ENCODE measurements around the gene PLCL1.
"Not testable (repeated sequence)": the region's sequence is repeated elsewhere in the genome, so short reads cannot be mapped to it uniquely, and the experiment has no call there.

PLCL1 gene

DNA sequence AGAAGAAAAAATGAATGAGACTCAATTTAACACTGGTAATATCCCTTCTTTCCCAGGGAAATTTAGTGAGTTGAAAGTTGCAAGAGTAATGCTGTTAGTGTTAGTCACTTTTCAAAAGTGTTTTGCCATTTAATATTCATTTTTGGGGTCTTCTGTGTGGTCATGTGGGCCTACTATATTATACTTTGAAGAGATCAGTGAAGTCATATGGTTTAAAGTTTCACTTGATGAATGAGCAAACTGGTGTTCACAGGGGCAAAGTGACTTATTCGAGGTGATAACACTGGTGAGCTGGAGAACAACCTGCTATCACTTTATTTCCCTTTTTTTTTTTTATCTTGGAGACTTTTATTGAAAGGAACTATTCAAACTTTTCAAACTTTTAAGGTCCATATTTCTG, 196.0 kb downstream of the PLCL1 start:
- DNase-seq (ENCODE audit: low spot score) = no peak

DNA sequence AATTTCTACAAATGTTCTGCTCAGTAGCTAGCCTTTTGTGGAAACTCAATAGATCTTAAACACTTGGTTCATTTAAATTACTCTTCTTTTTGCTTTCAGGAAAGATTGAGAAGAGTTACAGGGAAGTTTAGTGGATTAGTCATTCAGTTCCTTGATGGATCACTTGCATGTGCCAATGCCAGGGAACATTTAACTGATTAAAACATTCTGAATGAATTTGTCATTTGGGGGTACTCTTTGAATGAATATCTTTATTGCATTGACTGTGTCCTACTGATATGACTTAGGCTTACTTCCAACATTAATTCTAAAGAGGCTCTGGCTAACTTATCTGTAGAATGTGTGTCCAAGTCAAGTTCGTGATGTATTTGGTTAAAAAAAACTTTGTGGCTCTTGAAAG, 199.8 kb downstream of the PLCL1 start:
- peak; percentile 12 for DNase-seq (ENCODE audit: low spot score)

DNA sequence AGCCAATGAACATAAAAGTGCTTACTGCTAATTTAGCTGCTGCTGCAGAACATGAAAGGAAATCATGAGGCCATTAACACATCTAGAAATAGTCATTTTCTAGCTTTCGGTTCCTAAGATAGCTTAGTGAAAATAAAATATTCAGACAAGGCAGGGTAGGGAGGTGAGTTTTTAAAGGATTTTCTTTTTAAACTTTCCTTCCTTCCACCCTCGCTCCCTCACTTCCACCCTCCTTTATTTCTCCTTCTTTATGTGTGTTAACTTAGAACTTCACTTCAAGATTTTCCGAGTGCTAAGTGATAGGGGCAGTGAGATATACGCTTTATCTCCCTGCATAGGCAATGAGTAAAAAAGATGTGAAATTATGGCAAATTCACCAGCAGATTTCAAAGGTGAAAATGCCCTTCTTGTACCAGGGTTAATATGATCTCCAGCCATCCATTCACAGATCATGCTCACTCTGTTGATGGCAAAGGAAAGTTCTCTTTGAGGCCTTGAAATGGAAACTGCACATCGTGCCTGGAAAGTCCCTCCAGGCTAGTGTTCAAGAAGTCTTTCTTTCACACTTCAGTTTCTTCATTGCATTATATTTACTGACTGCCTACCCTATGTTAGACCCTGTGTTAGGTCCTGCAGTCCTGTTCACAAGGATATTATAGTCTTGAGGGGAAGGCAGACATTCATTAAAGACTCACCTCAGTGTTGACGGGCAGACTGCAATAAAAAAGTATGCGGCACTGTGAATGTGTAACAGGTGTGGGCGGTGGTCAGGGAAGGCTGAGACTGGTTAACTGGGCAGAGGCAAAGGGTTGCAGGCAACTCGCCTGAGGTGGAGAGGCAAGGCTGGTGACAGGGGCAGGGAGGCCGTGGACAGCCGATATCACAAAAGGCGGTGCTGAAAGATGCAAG, 200.8 kb downstream of the PLCL1 start:
- no peak for DNase-seq (ENCODE audit: low spot score)

- no peak for DNase-seq (ENCODE audit: low spot score)
Measured at GRCh38 chr2:198006733-198007132, 202.3 kb downstream of the PLCL1 start.

GRCh38 chr2:198008230-198008629, 203.8 kb downstream of the PLCL1 start:
- DNase-seq (ENCODE audit: low spot score) = no peak

DNA sequence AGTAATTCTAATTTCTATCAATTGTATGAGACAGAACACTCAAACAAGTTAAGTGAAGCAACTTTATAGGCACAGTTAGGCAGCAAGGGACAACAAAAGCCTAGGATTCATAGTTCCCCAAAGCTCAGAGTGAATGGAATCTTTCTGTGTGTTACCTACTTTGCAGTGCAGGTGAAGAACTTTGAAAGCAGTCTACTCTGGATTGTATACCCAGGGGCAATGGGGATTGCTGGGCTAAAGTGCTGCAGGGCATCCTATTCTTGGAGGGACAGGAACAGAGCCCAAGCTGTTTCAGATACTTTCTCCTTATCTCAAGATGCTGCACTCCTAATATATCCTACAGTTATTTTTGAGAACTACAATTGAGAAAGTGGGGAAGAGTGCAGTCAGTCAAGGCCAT, 207.6 kb downstream of the PLCL1 start:
- no peak for DNase-seq (ENCODE audit: low spot score)

- no peak for DNase-seq (ENCODE audit: low spot score)
Measured at GRCh38 chr2:198016243-198016642, 211.8 kb downstream of the PLCL1 start.

- DNase-seq (ENCODE audit: low spot score) = no peak
Measured at GRCh38 chr2:198017068-198017467, 212.7 kb downstream of the PLCL1 start.

DNA sequence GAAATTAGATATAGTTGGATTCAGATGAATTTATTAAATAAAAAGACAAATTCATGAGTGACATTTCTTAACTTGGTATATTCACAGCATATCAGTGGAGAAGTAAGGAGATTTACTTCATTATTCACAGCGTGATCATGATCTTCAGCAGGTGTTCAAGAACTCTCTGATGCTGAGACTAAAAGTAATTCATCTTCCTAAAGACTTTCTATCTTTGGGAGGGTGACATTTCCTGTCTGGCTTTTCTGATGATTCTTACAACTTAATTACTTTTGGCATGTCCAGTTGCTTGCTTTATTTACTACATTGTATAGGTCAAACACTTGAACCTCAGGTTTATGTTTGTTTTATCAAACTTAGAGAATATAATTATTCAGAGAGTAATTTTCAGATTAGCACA, 224.6 kb downstream of the PLCL1 start:
- no peak for DNase-seq (ENCODE audit: low spot score)

GRCh38 chr2:198029576-198029975, 225.2 kb downstream of the PLCL1 start:
- not testable (repeated sequence) for DNase-seq (ENCODE audit: low spot score)

DNA sequence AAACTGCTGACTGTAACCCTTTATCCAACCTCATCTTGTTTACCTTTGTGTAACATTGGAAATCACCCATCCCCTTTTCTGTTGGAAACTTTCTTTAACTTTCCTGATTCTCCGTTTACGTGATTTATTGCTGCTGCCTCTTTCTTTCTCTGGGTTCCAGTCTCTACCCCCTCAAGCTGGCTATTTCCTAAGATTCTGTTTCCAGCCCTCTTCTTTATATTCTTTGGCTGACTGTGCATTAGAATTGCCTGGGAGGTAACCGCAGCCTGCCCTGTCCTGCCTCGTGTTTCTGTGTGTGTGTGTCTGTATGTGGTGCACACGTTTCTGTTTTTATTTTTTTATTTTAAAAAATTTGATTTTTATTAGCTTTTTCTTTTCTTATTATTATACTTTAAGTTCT, 229.2 kb downstream of the PLCL1 start:
- no peak for DNase-seq (ENCODE audit: low spot score)

DNA sequence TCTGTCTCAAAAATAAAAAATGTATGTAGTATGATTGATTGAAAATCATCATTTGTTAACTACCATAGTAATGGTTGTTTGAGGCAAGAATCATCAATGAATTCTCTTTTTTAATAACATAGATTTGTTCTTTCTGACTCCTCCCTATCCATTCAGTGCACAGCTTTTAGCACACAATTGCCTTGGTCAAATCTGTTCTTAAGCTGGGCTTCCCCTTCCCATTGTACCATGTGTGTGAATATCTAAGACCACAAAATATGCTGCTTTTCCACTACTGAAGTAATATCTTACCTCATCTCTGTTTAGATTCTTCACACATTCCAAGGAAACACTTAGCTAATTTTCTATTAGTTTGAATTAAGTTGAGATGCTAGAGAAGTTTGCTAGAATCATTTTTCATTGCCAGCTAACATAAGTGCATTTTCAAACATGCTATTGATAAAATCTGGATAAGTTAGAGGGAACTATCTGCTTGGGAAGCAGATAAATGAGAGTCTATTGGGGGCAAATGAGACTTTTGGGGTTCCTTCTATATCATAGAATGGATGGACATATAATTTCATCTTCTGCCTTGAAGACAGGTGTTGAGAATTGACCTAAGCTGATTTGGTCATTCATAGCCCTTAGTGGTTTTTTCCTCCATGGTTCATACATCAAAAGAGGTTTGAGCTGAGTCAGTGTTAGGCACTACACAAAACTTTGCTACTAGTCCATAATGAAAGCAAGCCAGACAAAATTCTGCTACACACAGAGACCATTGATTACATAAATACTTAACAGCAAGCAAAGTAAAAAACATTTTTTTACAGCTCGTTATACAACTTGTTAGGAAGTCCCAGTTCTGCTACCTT, 231.9 kb downstream of the PLCL1 start:
- no peak for DNase-seq (ENCODE audit: low spot score)

DNA sequence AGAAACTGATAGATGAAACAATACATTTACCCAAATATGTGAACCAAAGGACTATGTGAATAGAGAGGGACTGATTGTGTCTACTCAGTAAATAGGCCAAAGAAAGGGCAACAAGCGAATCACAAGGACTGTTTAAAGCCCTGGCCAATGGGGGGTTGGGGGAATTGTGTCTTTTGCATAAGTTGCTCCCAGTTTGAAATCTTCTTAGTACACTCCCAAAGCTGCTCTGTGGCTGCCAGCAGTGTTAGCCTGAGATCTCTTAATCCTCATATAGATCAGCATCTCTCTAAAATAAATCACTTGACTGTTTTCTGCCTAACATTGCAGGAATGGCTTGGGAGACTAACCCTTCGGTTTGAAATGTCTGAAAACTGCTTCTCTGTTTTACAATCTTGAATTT, 236.4 kb downstream of the PLCL1 start:
- DNase-seq (ENCODE audit: low spot score) = no peak

DNA sequence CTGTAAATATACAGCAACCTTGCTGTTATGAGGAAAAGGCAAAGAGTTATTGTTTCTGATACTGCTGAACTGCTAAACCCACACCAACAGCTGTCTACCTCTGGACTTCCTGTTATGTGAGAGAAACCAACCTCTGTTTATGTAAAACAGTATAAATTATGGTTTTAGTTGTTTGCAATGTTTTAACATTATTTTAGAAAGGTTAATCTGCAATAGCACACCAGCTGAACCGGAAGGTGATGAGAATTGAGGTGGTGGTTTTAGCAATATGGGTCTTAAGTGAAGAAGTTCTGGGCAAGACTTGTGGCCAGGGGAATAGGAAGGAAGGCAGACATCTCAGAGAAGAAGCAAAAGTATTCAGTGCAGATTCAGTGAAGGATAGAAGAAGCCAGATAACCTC, 237.8 kb downstream of the PLCL1 start:
- DNase-seq (ENCODE audit: low spot score) = no peak

- DNase-seq (ENCODE audit: low spot score) = no peak
Measured at GRCh38 chr2:198044777-198045176, 240.4 kb downstream of the PLCL1 start.

- DNase-seq (ENCODE audit: low spot score) = no peak
Measured at GRCh38 chr2:198045227-198045626, 240.8 kb downstream of the PLCL1 start.

- no peak for DNase-seq (ENCODE audit: low spot score)
Measured at GRCh38 chr2:198052741-198053140, 248.3 kb downstream of the PLCL1 start.

DNA sequence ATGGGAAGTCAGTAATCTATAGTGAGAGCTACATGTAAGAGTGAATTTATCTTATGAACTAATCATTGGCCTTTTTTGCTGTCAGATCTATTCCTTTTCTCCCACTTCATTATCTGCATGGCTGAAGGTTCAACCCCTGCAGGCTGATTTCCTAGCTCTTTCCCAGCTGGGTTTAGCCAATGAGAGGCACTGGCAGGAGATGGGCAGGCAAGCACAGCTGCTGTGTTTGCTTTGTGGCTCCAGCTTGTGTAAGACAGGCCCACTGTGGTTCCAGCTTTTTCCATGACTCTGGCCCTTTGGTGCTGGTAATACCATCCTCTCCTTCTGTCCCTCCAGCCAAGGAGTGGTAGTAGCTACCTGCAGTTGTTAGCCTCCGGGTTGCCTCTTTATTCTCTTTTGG, 248.8 kb downstream of the PLCL1 start:
- DNase-seq (ENCODE audit: low spot score) = no peak

GRCh38 chr2:198053776-198054175, 249.4 kb downstream of the PLCL1 start:
- no peak for DNase-seq (ENCODE audit: low spot score)

DNA sequence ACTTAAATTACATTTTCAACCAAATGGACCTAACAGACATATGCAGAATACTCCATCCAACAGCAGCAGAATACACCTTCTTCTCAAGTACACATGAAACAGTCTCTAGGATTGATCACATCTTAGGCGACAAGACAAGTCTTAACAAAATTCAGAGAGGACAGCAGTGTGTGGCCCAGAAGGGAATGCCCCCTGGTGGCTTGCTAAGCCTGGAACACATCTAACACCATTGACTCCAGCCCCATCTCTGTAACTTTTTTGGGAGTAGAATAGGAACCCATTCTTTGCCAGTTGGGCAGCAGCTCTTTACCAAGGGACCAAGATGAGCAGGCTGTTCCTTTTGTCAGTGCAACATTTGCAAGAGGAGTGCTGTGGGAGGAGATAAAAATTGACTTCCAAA, 249.9 kb downstream of the PLCL1 start:
- peak; percentile 56 for DNase-seq (ENCODE audit: low spot score)

DNA sequence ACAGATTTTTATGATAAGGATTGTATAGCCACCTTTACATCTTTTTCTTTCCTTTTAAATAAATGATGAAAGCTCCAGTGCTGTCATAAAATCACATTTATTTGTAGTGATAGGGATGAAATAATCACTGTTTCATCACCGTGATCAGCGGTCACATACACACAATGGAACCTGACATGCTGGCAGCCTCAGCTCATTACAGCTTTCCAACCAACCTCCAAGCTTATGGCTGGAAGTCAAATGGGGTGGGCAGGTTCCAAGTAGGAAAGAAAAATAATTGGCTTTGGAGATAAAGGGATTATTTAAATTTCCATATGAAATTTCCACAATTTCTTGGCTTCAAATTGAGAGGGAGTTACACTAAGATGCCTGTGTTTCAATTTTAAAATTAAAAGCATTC, 251.3 kb downstream of the PLCL1 start:
- DNase-seq (ENCODE audit: low spot score) = no peak

DNA sequence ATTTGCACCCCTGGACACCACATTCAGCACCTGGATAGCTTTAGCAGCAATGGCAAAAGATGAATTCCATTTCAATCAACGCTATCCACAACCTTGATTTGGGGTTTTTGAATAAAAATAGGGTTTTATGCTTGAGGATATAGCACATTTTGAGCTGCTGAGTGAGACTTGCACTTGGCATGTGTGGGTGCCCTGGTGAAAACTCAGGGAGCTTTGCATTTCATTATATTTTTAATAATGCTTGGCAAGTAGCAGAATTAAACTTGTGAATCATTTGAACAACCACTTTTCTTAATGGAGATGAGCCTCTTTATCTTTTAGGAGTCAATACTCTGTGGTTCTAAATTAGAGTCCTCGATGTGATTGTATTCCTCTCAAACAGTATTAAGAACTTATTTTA, 252.4 kb downstream of the PLCL1 start:
- no peak for DNase-seq (ENCODE audit: low spot score)

DNA sequence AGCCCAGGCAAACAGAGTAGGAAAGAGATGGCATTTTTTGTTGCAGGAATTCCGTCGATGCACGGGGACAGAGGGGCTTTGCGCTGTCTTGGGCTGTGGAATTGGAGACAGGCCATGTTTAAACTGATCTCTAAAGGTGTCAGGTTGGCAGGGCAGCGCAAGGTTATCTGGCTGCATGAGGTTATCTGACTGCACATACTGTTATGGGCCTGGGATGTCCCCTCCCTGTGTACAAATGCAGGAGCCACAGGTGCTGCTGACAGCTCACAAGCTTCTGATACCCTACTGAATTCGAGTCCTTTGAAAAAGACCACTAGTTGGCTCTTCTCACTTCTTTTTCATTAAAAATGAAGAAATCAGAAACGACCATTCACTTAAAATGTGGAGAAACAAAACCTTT, 255.4 kb downstream of the PLCL1 start:
- no peak for DNase-seq (ENCODE audit: low spot score)

All from AG20443 (cell line).